ENCODE data around the gene ZNF496.

ZNF496 gene

DNA sequence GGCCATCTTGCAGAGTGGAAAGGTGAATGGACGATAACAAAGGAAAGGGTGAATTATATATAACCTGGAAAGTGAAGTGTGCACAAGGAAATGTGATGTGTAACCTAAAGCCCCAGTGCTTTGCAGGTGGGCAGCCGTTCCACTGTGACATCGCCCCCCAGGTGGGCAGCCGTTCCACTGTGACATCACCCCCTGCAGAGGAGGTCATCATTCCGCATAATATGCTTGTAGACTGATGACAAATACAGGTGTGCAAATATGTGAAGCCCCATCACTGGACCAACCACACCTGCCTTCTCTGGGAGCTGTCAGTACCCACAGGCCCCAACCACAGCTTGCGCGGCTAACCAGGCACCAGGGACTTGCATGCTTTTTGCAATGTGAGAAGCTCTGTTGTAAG lies 4.7 kb upstream of the ZNF496 start:
- Histone ChIP-seq H3K27me3 (ENCODE audit: control insufficient read depth, insufficient read depth, low read length) (no peaks in the 10 kb centered on the region), H3K9me3 (ENCODE audit: control insufficient read depth, insufficient read depth, low read depth, low read length) (no peaks in the 10 kb centered on the region), H3K4me1 (ENCODE audit: control insufficient read depth, insufficient read depth, low read length) (peaks cover 52% of the 10 kb centered on the region), H3K36me3 (ENCODE audit: control insufficient read depth, insufficient read depth, low read length) (peaks cover 49% of the 10 kb centered on the region), H3K9ac (ENCODE audit: low read length) (no peak overlapping the region), H3K4me3 (ENCODE audit: low read depth, low read length) (no peak overlapping the region), H3K27ac (ENCODE audit: low read depth, low read length) (no peak overlapping the region)

DNA sequence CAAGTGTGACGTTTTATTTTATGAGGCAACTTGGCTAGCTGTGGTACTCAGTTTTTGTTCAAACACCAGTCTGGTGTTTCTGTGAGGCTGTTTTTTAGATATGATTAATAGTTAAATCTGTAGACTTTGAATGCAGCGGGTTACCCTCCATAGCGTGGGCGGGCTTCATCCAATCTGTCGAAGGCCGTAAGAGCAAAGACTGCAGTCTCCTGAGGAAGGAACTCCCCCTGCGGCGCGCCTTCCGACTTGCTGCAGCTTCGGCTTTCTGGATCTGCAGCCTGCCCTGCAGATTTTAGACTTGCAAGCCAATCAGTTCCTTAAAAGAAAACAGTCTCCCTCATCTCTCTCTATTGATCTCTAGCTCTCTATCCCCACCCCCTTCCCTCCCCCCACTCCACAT lies 4.2 kb upstream of the ZNF496 start:
- Histone ChIP-seq H3K9me3 (ENCODE audit: control insufficient read depth, insufficient read depth, low read depth, low read length) (no peaks in the 10 kb centered on the region), H3K4me1 (ENCODE audit: control insufficient read depth, insufficient read depth, low read length) (peaks cover 52% of the 10 kb centered on the region), H3K27me3 (ENCODE audit: control insufficient read depth, insufficient read depth, low read length) (no peaks in the 10 kb centered on the region), H3K9ac (ENCODE audit: low read length) (no peak overlapping the region), H3K4me3 (ENCODE audit: low read depth, low read length) (peak overlapping the region; percentile 10; the same call in 1 of the 2 replicates), H3K36me3 (ENCODE audit: control insufficient read depth, insufficient read depth, low read length) (peaks cover 44% of the 10 kb centered on the region), H3K27ac (ENCODE audit: low read depth, low read length) (no peak overlapping the region)

DNA sequence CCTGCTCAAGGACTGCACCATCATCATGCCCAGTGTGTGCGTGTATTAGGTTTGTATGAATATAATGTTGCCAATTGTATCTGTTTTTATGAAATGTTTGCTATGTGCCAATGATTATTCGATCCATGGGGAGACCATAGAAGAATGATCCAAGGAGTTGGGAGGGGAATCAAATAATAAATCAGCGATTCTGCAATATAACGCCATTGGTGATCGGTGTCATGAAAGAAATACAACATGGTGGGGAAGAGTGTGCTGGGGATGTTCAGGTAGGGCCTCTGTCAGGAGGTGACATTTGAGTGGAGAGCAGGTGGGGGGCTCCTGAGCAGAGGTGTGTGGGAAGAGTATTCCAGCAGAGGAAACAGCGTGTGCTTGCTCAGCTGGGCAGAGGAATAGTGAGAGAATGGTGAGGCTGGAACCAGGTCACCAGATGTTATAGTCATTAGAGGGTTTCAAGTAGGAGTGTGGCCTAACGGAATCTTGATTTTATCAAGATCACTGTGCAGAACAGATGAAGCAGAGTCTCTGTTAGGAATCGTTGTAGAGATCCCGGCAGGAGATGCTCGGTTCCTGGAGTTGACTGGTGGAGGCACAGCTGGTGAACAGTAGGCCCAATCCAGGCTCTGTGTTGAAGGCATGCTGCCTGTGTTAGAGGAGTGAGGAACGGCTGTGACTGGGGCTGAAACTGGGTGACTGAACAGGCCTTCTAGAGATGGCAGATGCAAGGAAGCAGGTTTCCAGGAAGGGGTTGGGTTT lies 2.9 kb upstream of the ZNF496 start:
- no peaks in the 10 kb centered on the region for H3K27me3 ChIP-seq (ENCODE audit: control insufficient read depth, insufficient read depth, low read length)
- peaks cover 40% of the 10 kb centered on the region for H3K36me3 ChIP-seq (ENCODE audit: control insufficient read depth, insufficient read depth, low read length)
- no peak overlapping the region for H3K27ac ChIP-seq (ENCODE audit: low read depth, low read length)
- no peaks in the 10 kb centered on the region for H3K9me3 ChIP-seq (ENCODE audit: control insufficient read depth, insufficient read depth, low read depth, low read length)
- H3K4me1 ChIP-seq (ENCODE audit: control insufficient read depth, insufficient read depth, low read length): peaks cover 58% of the 10 kb centered on the region
- H3K9ac ChIP-seq (ENCODE audit: low read length): no peak overlapping the region
- peak overlapping the region; percentile 96; the same call in 1 of the 2 replicates for H3K4me3 ChIP-seq (ENCODE audit: low read depth, low read length)

DNA sequence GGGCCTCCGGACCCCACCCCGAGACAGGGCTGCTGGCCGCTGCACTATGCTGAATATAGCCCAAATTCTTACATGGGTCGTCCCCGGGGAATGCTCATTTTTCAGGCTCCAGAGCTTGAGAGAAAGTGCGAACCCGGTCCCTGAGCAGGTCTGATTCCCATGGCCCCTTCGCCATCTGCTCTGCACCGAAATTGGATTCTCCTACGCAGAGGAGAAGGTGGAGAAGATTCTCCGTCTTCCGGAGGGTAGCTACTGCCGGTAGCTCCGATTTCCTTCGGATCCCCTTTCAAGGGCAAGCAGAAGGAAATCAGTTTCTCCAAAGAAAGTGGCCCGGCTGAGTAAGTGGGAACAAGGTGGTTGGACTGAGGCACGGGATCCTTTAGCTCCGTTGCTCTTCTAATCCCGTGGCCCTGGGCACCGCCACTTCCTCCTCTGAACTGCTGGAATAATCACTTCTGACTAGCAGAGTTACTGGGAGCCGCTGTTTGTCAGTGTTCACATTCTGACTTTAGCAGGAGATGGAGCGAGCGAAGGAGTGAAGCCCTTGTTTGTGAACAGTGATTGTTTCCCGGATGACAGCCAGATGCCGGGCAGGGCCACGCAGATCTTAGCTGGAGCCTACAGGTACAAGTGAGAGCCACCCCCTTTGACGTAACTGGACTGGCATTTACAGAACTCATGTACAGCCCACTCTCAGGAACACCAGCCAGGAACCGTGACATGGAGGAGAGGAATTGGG lies 1.1 kb upstream of the ZNF496 start:
- Histone ChIP-seq H3K27me3 (ENCODE audit: control insufficient read depth, insufficient read depth, low read length) (no peaks in the 10 kb centered on the region), H3K36me3 (ENCODE audit: control insufficient read depth, insufficient read depth, low read length) (peaks cover 47% of the 10 kb centered on the region), H3K27ac (ENCODE audit: low read depth, low read length) (peak overlapping the region; percentile 87; the same call in 1 of the 2 replicates), H3K4me1 (ENCODE audit: control insufficient read depth, insufficient read depth, low read length) (peaks cover 56% of the 10 kb centered on the region), H3K9ac (ENCODE audit: low read length) (peak overlapping the region; percentile 87), H3K9me3 (ENCODE audit: control insufficient read depth, insufficient read depth, low read depth, low read length) (no peaks in the 10 kb centered on the region), H3K4me3 (ENCODE audit: low read depth, low read length) (peak overlapping the region; percentile 96)

DNA sequence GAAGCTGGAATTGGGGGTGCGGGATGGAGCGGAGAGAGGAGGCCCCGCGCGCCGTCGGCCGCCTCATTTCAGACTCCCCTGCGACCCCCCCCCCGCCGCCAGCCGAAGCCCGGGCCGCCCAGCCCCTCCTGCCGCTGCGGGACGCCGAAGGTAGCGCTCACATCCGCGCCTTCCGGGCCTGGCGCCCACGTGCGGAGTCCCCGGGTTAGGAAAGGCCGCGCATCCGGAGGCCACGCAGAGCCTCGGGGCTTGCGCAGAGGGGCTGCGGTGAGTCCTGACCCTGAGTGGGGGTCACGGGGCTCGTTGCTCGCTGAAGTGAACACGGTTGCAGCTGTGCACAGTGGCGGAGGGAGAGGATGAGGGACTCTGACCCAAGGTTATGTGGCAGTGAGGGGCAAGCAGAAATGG lies 552 bp upstream of the ZNF496 start:
- H3K36me3 ChIP-seq (ENCODE audit: control insufficient read depth, insufficient read depth, low read length): peaks cover 50% of the 10 kb centered on the region
- H3K27me3 ChIP-seq (ENCODE audit: control insufficient read depth, insufficient read depth, low read length): no peaks in the 10 kb centered on the region
- H3K4me3 ChIP-seq (ENCODE audit: low read depth, low read length): peak overlapping the region; percentile 96
- peaks cover 50% of the 10 kb centered on the region for H3K4me1 ChIP-seq (ENCODE audit: control insufficient read depth, insufficient read depth, low read length)
- H3K9me3 ChIP-seq (ENCODE audit: control insufficient read depth, insufficient read depth, low read depth, low read length): no peaks in the 10 kb centered on the region
- peak overlapping the region; percentile 87; the same call in 1 of the 2 replicates for H3K27ac ChIP-seq (ENCODE audit: low read depth, low read length)
- H3K9ac ChIP-seq (ENCODE audit: low read length): peak overlapping the region; percentile 87

DNA sequence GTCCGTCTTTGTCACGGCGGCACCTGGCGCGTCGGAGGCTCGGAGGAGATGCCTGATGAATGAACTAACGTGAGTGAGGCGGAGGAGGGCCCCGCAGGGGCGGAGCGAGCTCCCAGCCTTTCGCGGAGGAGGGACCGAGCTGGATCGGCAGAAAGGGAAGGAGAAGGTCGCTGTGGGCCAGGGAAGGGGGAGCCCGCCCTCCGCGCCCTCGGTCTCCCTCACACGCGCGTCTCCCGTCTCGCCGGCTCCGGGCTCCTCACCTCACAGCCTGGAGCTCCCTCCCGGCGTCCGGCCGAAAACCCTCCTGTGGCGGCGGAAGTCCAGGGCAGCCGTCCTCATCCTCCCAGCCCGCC lies 519 bp downstream of the ZNF496 start:
- peaks cover 53% of the 10 kb centered on the region for H3K36me3 ChIP-seq (ENCODE audit: control insufficient read depth, insufficient read depth, low read length)

DNA sequence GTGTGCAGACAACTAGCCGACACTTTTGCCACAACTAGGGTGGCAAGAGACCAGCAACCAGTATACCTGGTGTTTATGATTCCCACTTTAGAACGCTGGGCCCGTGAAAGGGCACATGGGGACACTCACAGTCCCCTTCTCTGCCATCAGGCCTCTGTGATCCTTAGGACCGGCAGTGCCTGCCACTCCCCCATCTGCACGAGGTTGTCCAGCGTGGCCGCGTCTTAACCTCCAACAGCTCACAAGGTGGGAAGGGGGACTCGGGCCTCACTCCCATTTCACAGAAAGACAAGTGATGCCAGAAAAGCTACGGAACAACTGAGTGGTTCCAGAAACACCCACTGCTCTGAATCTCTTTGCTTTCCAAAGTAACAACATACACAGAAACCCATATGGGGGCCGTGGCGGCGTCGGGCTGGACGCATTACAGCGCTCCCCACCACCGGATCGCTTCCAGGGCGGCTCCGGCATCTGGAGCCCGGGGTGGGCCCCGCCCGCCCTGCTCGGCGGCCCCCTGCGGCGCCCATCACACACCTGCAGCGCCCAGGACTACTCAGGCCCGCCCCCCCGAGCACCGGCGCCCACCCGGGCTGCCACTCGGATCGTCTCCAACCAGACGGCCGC lies 1.0 kb downstream of the ZNF496 start:
- Histone ChIP-seq H3K4me1 (ENCODE audit: control insufficient read depth, insufficient read depth, low read length) (peaks cover 34% of the 10 kb centered on the region), H3K27me3 (ENCODE audit: control insufficient read depth, insufficient read depth, low read length) (no peaks in the 10 kb centered on the region), H3K9me3 (ENCODE audit: control insufficient read depth, insufficient read depth, low read depth, low read length) (no peaks in the 10 kb centered on the region), H3K27ac (ENCODE audit: low read depth, low read length) (peak overlapping the region; percentile 88; the same call in 1 of the 2 replicates), H3K36me3 (ENCODE audit: control insufficient read depth, insufficient read depth, low read length) (peaks cover 56% of the 10 kb centered on the region), H3K9ac (ENCODE audit: low read length) (peak overlapping the region; percentile 87), H3K4me3 (ENCODE audit: low read depth, low read length) (peak overlapping the region; percentile 96)

More for the DNA sequence above, 519 bp downstream of the ZNF496 start:
- H3K9ac ChIP-seq (ENCODE audit: low read length): peak overlapping the region; percentile 87
- peak overlapping the region; percentile 96 for H3K4me3 ChIP-seq (ENCODE audit: low read depth, low read length)
- H3K27me3 ChIP-seq (ENCODE audit: control insufficient read depth, insufficient read depth, low read length): no peaks in the 10 kb centered on the region
- H3K4me1 ChIP-seq (ENCODE audit: control insufficient read depth, insufficient read depth, low read length): peaks cover 39% of the 10 kb centered on the region
- peak overlapping the region; percentile 88 for H3K27ac ChIP-seq (ENCODE audit: low read depth, low read length)
- H3K9me3 ChIP-seq (ENCODE audit: control insufficient read depth, insufficient read depth, low read depth, low read length): no peaks in the 10 kb centered on the region

DNA sequence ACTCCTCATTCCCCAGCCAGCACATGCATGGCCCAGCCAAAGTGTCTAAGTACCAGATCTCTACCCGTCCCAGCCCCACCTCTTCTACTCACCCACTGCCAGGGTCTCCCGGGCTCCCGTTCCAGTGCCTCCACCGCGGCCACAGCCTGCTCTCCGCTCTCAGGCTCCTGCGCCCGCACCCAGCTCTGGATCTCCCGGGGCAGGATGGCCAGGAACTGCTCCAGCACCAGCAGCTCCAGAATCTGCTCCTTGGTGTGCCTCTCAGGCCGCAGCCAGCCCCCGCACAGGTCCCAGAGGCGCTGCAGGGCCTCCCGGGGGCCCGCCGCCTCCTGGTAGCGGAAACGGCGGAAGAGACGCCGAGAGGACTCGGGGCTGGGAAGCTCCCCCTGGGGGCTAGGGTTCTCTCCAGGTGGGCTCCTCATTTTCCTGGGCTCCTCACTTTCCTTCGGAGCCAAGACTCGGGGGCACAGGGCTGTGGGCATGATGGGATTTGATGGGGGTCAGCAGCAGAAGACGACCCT lies 2.5 kb downstream of the ZNF496 start:
- Histone ChIP-seq H3K27me3 (ENCODE audit: control insufficient read depth, insufficient read depth, low read length) (no peaks in the 10 kb centered on the region), H3K9ac (ENCODE audit: low read length) (no peak overlapping the region), H3K36me3 (ENCODE audit: control insufficient read depth, insufficient read depth, low read length) (peaks cover 67% of the 10 kb centered on the region), H3K27ac (ENCODE audit: low read depth, low read length) (no peak overlapping the region), H3K4me1 (ENCODE audit: control insufficient read depth, insufficient read depth, low read length) (peaks cover 19% of the 10 kb centered on the region), H3K4me3 (ENCODE audit: low read depth, low read length) (no peak overlapping the region), H3K9me3 (ENCODE audit: control insufficient read depth, insufficient read depth, low read depth, low read length) (no peaks in the 10 kb centered on the region)

DNA sequence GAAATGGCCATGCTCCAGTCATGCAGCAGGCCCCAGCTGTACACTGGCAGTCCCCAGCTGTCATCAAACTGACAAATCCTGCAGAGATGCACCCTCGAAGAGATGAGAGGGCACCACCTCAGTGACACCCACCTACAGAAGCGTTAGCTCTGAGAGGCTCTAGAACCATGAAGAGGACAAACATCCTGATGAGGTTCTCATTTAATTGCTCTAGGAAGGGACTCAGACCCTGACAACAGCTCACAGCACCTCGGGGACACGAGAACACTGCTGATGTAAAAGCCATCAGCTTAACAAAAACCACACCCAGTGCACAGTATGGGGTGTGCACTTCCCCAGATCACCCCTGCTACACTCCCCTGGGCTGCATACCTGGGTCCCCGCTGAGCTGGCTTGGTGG lies 3.4 kb downstream of the ZNF496 start:
- Histone ChIP-seq H3K4me1 (ENCODE audit: control insufficient read depth, insufficient read depth, low read length) (peaks cover 11% of the 10 kb centered on the region), H3K9me3 (ENCODE audit: control insufficient read depth, insufficient read depth, low read depth, low read length) (no peaks in the 10 kb centered on the region), H3K9ac (ENCODE audit: low read length) (no peak overlapping the region), H3K27ac (ENCODE audit: low read depth, low read length) (no peak overlapping the region), H3K4me3 (ENCODE audit: low read depth, low read length) (no peak overlapping the region), H3K27me3 (ENCODE audit: control insufficient read depth, insufficient read depth, low read length) (no peaks in the 10 kb centered on the region), H3K36me3 (ENCODE audit: control insufficient read depth, insufficient read depth, low read length) (peaks cover 68% of the 10 kb centered on the region)

DNA sequence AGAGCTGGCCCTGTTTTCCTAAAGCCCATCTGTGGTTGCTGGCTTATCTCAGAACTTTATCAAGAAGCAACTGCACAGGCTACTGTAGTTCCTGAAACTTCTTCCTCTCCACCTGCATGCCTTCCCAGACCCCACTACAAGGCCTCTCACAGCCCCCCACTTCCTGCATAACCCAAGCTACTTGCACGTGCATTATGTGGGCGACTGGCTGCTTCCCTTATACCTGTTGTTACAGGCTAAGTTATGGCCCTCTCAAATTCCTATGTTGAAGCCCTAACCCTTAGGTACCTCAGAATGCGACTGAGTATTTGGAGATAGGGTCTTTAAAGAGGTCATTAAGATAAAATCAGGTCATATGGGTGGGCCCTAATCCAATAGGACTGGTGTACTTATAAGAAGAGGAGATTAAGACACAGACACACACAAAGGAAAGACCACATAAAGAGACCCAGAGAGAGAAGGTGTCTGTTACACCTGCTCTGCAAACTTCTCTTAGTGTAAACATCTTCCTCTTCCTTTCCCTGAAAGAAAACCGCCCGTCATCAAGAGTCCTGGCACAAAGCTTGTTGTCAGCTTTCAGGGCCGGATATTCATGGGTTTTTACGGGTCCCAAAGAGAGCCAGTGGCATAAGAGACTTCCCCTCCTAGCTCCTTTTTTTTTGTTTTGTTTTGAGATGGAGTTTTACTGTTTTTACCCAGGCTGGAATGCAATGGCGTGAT lies 5.1 kb downstream of the ZNF496 start:
- Histone ChIP-seq H3K27me3 (ENCODE audit: control insufficient read depth, insufficient read depth, low read length) (no peaks in the 10 kb centered on the region), H3K36me3 (ENCODE audit: control insufficient read depth, insufficient read depth, low read length) (peaks cover 85% of the 10 kb centered on the region), H3K9me3 (ENCODE audit: control insufficient read depth, insufficient read depth, low read depth, low read length) (no peaks in the 10 kb centered on the region), H3K27ac (ENCODE audit: low read depth, low read length) (no peak overlapping the region), H3K4me3 (ENCODE audit: low read depth, low read length) (no peak overlapping the region), H3K4me1 (ENCODE audit: control insufficient read depth, insufficient read depth, low read length) (peaks cover 6% of the 10 kb centered on the region), H3K9ac (ENCODE audit: low read length) (no peak overlapping the region)
